Peyer's patch (tissue), 4 donors: ENCODE results near the gene FGF21. TPM values are rescaled to one million over a fixed set of nuclear protein-coding genes. Genes with fewer than 3 reads are reported as not detected.
A peak's percentile ranks its signal among the peaks of the same experiment; 100 is the strongest.

Experiments used
- DNase-seq, 3 donors: peaks; one replicate each; pipeline ENCODE4 v3.0.0-alpha.2; 2017 to 2019
- H3K27ac ChIP-seq, 4 donors: fragments of 200-600 bp; sonication (generic); one replicate each; pipeline ENCODE4 v1.5.1; 2016 to 2019
- H3K27me3 ChIP-seq, 2 donors: fragments of 200-600 bp; sonication (generic); one replicate each; pipeline ENCODE4 v1.5.1; 2019
- H3K36me3 ChIP-seq, 3 donors: fragments of 200-600 bp; sonication (generic); one replicate each; pipeline ENCODE4 v1.5.1; 2016 to 2019
- H3K4me1 ChIP-seq, 4 donors: fragments of 200-600 bp; sonication (generic); one replicate each; pipeline ENCODE4 v1.5.1; 2016 to 2019
- H3K4me3 ChIP-seq, 4 donors: fragments of 200-600 bp; sonication (generic); 1 replicate in 3 of 4; 2 replicates in 1 of 4; pipeline ENCODE4 v1.5.1; 2016 to 2019; ENCODE audit warnings: mild to moderate bottlenecking in 1 of 4
- H3K9me3 ChIP-seq, 4 donors: fragments of 200-600 bp; sonication (generic); one replicate each; pipeline ENCODE4 v1.5.1; 2016 to 2019; ENCODE audit warnings: mild to moderate bottlenecking in 1 of 4
- POLR2A ChIP-seq, 2 donors: fragments of 450-650 bp; IDR thresholded peaks; one replicate each; pipeline ENCODE4 v1.5.1; 2017; ENCODE audit warnings: antibody characterized with exemption in 2 of 2, mild to moderate bottlenecking in 2 of 2, moderate library complexity in 2 of 2
- total RNA-seq, 4 donors: library from RNA; depleted of rRNA; stranded (reverse); fragments of >200 nt; gene quantifications; one replicate each; pipeline ENCODE4 v1.1.0, GENCODE V29; 2016
- TF ChIP-seq, protein P1 (sequence below), 6 experiments: fragments of 450-650 bp in 4 of 6; fragments of 200-600 bp in 2 of 6; sonication (generic) in 1 of 6; IDR thresholded peaks; one replicate each; pipeline ENCODE4 v1.5.1; 2017 to 2019; ENCODE audit warnings: antibody characterized with exemption in 6 of 6, mild to moderate bottlenecking in 3 of 6, moderate library complexity in 1 of 6

FGF21 gene, protein sequence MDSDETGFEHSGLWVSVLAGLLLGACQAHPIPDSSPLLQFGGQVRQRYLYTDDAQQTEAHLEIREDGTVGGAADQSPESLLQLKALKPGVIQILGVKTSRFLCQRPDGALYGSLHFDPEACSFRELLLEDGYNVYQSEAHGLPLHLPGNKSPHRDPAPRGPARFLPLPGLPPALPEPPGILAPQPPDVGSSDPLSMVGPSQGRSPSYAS
- total RNA-seq = not detected

DNA sequence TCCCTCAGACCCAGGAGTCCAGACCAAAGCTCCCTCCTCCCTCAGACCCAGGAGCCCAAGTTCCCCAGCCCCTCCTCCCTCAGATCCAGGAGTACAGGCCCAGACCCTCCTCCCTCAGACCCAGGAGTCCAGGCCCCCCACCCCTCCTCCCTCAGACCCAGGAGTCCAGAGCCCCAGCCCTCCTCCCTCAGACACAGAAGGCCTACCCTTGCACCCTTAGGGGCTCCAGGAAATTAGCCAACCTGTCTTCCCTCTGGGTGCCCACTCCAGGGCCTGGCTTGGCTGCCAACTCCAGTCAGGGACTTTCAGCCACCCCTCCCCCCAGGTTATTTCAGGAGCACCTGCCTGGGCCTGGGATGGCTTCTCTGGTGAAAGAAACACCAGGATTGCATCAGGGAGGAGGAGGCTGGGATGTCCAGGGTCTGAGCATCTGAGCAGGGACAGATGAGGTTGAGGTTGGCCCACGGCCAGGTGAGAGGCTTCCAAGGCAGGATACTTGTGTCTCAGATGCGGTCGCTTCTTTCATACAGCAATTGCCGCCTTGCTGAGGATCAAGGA lies at the start of gene FGF21:
FGF21 (plus strand) TSS at position 441 of the 558 bp plus-strand sequence. CDS start 713 bp downstream, outside the sequence.
- no peaks in the 10 kb centered on the region for H3K36me3 ChIP-seq
- no peak within 1 kb of the TSS for H3K27ac ChIP-seq
- DNase-seq = no peak
- no peaks in the 10 kb centered on the region for H3K27me3 ChIP-seq
- TF ChIP-seq POLR2A (IDR thresholded peaks at IDR 0.05) = no peak
- peaks cover 0 to 17% (median 10%) of the 10 kb centered on the region in 4 donors for H3K4me1 ChIP-seq
- H3K9me3 ChIP-seq = no peaks in the 10 kb centered on the region
- peak within 1 kb of the TSS in 1 of 4 donors; percentile 21 for H3K4me3 ChIP-seq

DNA sequence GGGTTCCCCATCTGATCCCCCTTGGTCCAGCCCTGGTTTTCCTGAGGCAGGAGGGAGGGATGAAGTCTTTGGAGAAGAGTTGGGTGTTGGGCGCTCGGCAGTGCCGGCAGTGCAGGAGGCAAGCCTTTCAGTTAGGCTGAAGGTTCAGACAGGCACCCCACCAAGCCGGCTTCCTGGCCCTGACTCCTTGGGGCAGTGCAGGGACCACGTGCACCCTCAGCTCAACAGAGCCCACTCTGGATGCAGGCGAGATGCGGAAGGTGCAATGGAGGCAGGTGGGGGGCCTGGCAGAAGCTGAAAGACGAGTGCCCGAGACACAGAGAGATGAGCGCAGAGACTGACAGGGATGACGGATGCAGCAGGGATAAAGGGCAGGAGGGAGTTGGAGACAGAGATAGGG lies 46.9 kb upstream of the FGF21 start:
- H3K9me3 ChIP-seq = no peaks in the 10 kb centered on the region
- peaks cover 0 to 5% (median 0%) of the 10 kb centered on the region in 3 donors for H3K36me3 ChIP-seq
- DNase-seq = no peak
- no peak overlapping the region for H3K4me3 ChIP-seq
- no peaks in the 10 kb centered on the region for H3K27me3 ChIP-seq
- peaks cover 0 to 9% (median 4%) of the 10 kb centered on the region in 4 donors for H3K4me1 ChIP-seq
- no peak overlapping the region for H3K27ac ChIP-seq
- no peak for TF ChIP-seq POLR2A (IDR thresholded peaks at IDR 0.05)
- TF ChIP-seq, protein P1, sequence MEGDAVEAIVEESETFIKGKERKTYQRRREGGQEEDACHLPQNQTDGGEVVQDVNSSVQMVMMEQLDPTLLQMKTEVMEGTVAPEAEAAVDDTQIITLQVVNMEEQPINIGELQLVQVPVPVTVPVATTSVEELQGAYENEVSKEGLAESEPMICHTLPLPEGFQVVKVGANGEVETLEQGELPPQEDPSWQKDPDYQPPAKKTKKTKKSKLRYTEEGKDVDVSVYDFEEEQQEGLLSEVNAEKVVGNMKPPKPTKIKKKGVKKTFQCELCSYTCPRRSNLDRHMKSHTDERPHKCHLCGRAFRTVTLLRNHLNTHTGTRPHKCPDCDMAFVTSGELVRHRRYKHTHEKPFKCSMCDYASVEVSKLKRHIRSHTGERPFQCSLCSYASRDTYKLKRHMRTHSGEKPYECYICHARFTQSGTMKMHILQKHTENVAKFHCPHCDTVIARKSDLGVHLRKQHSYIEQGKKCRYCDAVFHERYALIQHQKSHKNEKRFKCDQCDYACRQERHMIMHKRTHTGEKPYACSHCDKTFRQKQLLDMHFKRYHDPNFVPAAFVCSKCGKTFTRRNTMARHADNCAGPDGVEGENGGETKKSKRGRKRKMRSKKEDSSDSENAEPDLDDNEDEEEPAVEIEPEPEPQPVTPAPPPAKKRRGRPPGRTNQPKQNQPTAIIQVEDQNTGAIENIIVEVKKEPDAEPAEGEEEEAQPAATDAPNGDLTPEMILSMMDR (IDR thresholded peaks at IDR 0.05) = no peak

DNA sequence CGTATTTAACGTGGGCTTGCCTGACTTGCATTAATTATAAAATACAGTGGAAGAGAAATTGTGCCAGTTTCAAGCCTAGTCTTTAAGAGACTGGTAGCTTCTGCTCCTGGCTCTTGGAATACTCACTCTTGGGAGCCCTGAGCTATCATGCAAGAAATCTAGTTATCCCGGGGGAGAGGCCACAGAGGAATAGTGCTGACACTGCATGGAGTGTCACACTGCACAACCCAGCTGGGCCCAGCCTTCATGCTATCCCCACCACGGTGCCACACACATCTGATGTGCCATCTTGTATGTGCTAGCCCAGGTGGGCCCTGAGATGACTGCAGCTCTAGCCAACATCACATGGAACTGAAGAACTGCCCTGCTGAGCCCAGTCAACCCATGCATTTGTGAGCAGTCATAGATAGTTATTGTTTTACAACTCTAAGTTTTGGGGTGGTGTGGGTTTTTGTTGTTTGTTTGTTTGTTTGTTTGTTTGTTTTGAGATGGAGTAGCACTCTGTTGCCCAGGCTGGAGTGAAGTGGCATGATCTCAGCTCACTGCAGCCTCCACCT lies 44.1 kb upstream of the FGF21 start:
- DNase-seq = no peak
- Histone ChIP-seq H3K9me3 (no peaks in the 10 kb centered on the region), H3K27ac (no peak overlapping the region), H3K27me3 (no peaks in the 10 kb centered on the region), H3K36me3 (no peaks in the 10 kb centered on the region), H3K4me1 (peaks cover 0 to 28% (median 14%) of the 10 kb centered on the region in 4 donors), H3K4me3 (no peak overlapping the region)
- no peak for TF ChIP-seq POLR2A (IDR thresholded peaks at IDR 0.05)

DNA sequence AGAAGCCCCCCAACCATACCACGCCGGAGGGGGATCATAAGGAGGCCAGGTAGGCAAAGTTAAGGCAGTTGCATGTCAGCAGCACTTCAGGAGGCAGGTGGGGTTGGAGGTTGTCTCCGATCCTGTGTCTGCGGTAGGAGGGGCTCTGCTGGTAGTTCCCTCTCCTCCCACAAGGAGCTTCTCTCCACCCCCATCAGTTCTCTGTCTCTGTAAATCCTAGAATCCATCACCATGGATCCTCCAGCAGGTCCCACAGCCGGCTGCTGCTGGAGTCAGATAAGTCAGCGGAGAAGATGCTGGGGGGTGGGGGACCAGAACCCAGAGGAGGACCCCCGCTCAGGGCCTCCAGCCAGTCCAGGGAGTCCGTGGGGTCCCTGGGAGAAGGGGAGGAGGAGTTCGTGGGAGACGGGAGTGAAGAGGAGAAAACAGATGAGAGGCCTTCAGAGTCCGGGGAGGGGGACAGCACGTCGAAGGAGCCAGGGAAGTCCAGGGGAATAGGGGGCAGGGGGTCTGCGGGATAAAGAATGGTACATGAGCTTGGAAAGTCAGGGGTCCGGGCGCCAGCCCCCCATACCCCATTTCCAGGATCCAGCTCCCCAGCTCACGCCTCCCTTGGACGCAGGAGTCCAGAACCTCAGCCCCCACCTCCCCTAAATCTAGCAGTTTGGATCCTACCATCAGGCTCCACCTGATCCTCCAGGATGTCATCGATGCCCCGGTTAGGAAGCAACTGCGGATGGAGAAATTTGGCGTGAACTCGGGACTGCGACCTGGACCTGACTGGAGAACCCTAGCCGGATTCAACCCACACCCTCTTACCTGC lies 42.1 kb upstream of the FGF21 start:
- H3K36me3 ChIP-seq = no peaks in the 10 kb centered on the region
- H3K27me3 ChIP-seq = no peaks in the 10 kb centered on the region
- no peak for DNase-seq

DNA sequence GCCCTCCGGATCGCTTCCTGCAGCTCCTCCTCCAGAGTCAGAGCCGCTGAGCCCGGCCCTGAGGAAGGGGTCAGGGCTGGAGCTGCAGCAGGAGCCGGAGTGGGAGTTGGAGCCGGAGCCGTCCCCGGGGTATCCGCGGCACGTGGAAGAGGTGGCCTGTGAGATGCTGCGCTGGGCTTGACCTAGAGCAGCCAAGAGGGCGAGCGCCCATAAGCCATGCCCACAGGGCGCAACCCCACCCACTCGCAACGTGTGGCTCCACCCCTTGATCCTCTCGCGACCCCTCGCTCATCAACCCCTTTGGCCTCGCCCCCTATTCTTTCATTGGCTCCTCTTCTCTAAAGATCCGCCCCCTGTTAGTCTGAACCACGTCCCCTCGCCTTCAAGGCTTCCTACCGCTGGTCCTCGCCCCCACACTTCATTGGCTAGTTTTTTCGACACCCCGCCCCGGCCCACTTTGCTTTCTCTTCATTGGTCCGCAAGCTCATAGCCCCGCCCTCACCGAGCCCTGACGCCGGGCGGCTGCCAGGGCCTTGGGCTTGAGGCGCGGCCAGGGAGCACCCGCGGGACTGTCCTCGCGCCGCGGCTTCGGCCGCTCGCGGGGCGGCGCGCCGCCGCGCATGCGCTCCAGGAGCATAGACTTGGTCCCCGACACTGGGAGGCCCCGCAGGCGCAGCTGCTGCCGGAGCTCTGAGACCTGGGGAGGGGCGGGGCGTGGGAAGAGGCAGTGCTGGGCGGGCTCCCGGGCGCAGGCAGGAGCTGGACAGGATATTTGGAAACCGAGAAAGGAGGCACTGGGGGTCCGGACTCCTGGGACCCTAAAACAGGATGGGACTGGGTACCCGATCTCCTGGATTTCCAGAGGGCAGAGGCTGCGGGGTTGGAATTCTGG lies 41.2 kb upstream of the FGF21 start:
- Histone ChIP-seq H3K27ac (peak overlapping the region; percentile 77 to 93 (median 86)), H3K36me3 (no peaks in the 10 kb centered on the region), H3K4me3 (peak overlapping the region; percentile 62 to 72 (median 67)), H3K9me3 (no peaks in the 10 kb centered on the region), H3K4me1 (peaks cover 0 to 40% (median 14%) of the 10 kb centered on the region in 4 donors), H3K27me3 (no peaks in the 10 kb centered on the region)
- TF ChIP-seq POLR2A (IDR thresholded peaks at IDR 0.05) = peak; percentile 79 to 92
- TF ChIP-seq, protein P1 (IDR thresholded peaks at IDR 0.05) = peak in 1 of 6 experiments; percentile 4
- DNase-seq = peak; percentile 98 to 100 (median 100)

More for the DNA sequence above, 42.1 kb upstream of the FGF21 start:
- peak overlapping the region; percentile 62 to 72 (median 67) for H3K4me3 ChIP-seq
- peaks cover 0 to 40% (median 14%) of the 10 kb centered on the region in 4 donors for H3K4me1 ChIP-seq
- H3K9me3 ChIP-seq = no peaks in the 10 kb centered on the region
- TF ChIP-seq, protein P1 (IDR thresholded peaks at IDR 0.05) = peak in 3 of 6 experiments; percentile 19 to 25 (median 20)
- no peak for TF ChIP-seq POLR2A (IDR thresholded peaks at IDR 0.05)
- peak overlapping the region; percentile 59 to 87 (median 74) for H3K27ac ChIP-seq
